ENCODE results near the gene PINLYP.
"Not testable (repeated sequence)": the region's sequence is repeated elsewhere in the genome, so short reads cannot be mapped to it uniquely, and the experiment has no call there.

Gene PINLYP

DNA sequence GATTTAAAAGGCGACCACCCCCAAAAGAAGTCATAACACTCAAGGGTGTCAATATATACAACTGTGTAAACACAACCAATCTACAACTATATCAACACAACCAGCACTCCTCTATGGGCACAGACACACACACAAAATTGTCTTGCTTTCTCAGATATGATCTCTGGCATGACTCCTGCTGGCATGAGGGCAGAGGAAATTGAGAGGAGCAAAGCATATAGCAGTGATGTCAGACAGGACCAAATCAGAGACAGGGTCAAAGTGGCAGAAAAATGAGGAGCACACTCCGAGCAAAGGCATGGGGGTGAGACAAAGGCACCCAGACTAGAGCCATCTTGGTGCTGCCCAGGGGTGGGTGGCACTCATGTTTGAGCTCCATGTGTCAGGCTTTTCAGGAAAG lies 10.7 kb downstream of the PINLYP start:
- DNase-seq: no peak

DNA sequence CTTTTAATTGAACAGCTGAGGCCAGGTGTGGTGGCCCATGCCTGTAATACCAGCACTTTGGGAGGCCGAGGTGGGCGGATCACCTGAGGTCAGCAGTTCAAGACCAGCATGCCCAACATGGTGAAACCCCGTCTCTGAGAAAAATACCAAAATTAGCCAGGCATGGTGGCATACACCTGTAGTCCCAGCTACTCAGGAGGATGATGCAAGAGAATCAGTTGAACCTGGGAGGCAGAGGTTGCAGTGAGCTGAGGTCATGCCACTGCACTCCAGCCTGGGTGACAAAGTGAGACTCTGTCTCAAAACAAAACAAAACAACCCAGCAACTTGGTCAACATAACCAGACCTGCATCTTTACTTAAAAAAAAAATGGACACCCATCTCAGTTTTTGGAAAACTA lies 11.4 kb downstream of the PINLYP start:
- not testable (repeated sequence) for DNase-seq

DNA sequence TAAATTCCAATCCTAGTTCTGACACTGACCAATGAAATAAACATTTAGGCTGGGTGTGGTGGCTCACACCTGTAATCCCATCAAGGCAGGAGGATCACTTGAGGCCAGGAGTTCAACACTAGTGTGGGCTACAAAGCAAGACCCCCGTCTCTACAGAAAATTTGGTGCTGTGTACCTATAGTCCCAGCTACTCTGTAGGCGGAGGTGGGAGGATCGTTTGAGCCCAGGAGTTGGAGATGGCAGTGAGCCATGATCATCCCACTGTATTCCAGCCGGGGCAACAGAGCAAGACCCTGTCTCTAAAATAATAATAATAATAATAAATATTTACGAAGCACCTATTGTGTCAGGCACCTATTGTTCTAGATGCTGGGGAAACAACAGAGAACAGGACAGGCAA lies 13.7 kb downstream of the PINLYP start:
- DNase-seq: no peak

DNA sequence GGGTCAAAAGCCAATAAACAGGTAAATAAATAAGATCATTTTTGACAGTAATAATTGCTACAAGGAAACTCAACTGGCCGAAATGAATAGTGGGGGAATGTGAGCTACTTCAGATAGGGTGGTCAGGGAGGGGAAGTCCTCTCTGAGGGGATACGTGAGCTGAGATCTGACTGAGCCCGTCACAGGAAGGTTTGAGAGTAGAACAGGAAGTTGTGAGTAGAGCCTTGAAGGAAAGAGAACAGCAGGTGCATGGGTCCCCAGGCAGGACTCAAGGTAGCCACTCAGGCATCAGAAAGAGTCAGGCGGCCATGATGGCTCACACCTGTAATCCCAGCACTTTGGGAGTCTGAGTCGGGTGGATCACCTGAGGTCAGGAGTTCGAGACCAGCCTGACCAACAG lies 14.1 kb downstream of the PINLYP start:
- DNase-seq: no peak

DNA sequence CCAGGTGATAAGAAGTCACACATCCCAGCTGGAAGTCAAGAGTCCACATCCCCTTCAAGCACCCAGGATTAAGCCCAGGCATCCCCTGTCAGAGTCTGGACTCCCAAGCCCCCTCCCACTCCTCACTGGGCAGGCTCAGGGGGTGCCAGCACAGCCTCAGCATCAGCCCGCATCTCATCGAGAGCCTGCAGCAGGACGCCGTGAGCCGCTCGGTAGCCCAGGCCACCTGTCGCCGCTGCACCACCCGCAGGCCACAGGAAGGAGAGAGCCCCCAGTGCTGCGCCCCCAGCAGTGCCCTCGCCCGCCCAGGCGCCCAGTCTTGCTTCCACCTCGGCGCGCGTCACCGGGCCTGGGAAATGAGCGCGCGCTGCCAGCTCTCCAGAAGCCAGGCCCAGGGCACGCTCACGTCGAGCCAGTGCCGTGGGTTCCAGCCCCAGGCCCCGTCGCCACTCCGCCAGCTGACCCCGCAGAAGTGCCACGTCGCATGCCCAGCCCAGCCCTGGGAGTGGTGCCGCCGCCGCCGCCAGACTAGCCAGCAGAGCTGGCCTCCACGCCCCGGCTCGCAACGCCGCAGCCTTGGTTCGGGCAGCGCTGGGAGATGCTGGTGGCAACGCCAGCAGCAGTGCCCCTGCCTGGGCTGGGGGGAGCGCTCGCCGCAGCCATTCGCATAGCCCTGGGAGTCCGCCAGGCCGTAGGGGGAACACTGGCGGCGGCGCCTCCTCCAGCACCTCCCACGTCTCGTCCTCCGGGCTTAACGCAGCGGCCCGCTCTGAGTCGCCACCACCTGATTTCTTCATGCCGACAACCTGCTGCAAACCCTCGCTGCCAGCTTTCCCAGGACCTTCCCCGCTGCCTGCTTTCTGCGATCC lies 16.5 kb downstream of the PINLYP start:
- no peak for DNase-seq

DNA sequence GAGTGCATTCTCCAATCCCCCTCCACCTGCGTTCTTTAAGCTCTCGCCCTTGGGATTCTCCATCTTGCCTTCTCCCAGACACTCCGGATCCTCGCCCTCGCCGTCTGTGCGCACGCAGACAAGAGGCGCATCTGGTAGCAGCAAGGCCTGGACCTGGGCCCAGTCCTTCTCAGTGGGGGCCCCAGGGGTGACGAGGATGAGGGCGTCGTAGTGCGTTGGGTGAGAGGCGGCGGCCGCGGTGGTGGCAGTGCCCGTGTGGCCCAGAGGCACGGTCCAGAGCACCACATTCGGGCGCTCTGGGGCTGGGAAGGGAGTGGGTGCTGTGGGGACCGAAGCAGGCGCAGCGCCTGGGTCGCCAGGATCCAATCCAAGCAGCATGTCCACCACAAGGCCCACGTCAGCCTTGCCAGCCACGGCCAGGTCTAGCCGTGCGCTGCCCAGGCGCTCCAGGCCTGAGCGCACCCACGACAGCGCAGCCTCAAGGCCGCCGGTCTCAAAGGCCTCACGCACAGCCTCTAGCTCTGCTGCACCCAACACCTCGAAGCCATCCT lies 17.3 kb downstream of the PINLYP start:
- no peak for DNase-seq

DNA sequence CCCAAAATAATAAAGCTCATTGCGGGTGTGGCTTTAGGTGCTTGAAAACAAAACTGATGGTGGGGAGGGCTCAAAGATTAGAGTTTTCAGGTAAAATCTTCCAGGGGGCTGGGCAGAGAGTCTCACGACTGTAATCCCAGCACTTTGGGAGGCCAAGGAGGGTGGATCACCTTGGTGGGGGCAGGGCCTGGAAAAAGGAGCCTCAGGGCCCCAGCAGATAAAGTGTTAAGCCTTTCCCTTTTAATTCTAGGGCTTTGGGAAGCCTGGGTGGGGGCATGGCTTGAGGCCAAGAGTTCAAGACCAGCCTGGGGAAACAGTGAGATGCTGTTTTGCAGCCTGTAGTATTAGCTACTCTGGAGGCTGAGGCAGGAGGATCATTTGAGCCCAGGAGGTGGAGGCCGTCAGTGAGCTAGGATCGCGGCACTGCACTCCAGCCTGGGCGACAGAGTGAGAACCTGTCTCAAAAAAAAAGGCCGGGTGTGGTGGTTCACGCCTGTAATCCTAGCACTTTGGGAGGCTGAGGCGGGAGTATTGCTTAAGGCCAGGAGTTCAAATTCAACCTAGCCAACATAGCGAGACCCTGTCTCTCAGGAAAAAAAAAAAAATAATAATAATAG lies 18.6 kb downstream of the PINLYP start:
- no peak for DNase-seq

DNA sequence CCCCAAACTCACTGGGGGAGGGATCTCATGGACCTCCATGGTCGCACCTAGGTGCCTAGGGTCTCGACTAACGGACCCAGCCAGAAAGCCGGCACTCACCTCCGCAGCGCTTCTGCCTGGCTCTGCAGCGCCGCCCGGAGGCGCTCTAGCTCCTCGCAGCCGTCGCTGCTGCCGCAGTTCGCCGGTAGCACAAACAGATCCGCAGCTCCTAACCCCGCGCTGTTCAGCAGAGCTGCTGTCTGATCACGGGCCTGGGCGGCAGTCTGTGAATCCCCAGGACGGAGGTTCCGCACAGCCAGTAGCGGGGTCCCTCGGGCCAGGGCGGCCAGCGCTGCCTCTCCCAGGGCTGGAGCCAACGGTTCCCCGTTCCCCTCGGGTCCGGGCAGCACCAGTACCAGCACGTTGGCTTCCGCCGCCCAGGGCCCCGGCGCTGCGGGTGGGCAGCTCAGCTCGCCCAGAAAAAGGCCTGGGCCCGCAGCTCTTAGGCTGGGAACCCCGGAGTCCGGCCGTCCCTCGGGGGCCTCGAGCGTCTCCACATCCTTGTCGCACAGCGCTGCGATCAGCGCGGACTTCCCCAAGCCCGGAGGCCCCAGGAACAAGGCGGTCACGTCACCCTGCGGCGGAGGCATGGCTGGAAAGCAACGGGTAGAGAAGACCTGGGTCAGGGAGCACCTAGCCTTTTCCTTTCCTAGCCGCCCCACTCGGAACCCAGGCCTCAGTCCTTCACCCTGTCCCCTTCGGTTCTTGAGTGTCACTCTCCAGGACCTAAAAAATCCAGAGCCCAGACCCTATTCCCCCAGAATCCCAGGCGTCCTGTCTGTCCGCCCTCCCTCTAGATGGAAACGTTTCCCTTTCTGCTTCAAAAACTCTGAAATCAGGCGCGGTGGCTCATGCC lies 19.4 kb downstream of the PINLYP start:
- DNase-seq: no peak

DNA sequence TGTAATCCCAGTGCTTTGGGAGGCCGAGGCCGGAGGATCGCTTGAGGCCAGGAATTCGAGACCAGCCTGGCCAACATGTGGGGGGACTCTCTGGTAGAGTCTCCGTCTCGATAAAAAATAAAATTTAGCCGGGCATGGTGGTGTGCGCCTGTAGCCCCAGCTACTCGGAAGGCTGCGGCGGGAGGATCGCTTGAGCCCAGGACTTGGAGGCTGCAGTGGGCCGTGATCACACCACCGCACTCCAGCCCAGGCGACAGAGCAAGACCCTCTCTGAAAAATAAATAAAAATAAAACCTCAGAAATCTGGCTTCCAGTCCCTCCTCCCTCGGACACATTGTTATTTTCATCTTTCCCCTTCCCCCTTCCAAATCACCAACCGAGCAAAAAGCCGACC lies 20.0 kb downstream of the PINLYP start:
- DNase-seq: no peak

DNA sequence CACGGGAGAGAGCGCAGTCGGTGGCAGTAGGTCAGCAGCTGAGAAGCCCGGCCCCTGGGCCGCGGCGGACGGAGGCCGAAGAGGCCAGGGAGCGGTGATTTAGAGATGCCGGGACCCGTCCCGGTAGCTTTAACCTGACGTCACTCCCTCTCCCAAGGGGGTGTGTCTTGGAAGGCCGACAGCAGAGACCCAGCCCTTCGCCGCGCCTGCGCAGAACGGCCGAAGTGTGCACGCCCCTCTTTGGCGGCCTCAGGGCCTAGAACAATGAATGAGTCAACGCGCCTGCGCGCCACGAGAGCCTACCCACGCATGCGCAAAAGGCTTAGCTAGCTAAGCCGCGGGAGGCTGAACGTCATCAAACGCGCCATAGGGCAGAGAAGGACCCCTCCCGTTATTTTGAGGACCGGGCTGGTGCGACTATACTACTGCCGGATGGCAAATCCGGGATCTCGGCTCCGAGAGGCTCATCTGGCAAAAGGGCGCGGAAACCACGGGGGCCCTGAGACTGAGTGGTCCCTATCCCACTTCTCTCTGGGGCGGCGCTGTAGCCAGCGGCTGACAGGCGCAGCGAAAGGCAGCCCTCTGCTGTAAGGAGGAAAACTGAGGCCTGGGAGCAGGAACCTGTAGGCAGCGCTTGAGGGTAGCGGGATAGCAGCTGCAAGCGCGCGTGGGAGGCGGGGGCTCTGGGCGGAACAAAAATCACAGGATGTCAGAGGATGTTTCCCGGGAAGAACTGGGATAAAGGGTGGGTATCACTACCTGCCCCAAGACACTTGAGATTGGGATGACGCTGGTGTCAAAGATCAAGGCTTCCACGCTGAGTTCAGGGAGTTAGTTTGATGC lies 20.6 kb downstream of the PINLYP start, which contains the start of the genes IRGQ and ZNF576:
TSS of gene IRGQ (minus strand) at position 136 of the 843 bp plus-strand sequence. CDS start 796 bp downstream, outside the sequence.
TSS of gene ZNF576 (plus strand) at position 597 of the 843 bp plus-strand sequence. CDS start 514 bp downstream, outside the sequence.
- DNase-seq: peak; percentile 98

DNA sequence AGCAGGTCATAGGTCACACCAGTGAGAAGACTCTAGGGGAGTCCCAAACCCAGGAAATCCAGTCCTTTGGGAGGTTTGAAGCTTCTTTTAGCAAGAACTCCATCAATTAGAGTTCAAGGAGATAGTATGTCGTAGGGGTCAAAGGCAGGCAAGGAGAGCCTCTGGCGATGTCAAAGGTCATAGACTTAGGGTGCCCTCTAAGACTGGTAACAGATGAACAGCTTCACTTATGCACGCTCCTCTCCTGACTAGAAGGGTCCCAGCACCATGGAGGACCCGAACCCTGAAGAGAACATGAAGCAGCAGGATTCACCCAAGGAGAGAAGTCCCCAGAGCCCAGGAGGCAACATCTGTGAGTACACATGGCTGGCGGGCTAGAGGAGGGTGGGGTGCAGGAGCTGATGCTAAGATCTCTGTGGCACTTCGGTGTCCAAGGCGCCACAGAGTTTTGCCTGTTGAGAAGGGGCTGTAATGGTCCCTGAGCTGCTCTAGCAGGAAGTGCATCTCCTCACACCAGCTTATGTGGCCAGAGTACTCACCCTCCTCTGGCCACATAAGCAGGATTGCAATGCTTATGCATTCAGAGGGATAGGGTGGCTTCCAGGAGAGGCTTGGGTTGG lies 21.4 kb downstream of the PINLYP start:
- no peak for DNase-seq

DNA sequence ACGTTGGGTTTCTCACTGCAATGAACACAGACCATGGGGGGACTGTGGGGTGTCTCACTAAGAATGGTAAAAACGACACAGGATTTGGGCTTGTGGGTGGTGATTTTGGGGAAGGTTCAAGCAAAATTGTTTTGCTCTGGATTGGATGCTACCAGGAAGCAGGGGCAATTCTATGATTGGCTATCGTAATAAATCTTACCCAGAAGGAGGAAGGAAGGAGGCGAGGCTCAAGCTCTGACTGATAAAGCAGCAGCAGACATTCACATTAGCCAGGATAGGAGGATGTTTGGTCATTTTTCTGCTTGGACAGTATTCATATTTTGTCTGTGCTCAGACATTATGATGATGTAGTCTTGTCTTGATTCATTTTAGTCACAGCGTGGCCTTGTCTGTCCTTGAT lies 22.3 kb downstream of the PINLYP start:
- no peak for DNase-seq

DNA sequence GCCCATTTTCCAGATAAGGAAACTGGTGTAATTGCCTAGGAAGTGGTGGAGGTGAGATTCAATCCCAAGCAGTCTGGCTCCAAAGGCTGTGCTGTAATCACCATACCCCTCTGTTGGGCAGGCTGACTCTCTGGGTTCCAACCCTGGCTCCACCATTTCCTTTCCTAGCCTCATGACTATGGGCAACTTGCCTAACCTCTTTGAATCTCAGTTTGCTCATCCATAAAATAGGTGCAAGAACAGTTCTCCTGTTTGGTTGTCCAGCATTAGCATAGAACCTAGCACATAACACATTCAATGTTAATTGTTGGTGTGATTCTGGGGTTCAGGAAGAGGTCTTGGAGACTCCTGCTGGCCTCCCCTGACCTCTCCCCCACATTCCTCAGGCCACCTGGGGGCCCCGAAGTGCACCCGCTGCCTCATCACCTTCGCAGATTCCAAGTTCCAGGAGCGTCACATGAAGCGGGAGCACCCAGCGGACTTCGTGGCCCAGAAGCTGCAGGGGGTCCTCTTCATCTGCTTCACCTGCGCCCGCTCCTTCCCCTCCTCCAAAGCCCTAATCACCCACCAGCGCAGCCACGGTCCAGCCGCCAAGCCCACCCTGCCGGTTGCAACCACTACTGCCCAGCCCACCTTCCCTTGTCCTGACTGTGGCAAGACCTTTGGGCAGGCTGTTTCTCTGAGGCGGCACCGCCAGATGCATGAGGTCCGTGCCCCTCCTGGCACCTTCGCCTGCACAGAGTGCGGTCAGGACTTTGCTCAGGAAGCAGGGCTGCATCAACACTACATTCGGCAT lies 23.0 kb downstream of the PINLYP start:
- no peak for DNase-seq

DNA sequence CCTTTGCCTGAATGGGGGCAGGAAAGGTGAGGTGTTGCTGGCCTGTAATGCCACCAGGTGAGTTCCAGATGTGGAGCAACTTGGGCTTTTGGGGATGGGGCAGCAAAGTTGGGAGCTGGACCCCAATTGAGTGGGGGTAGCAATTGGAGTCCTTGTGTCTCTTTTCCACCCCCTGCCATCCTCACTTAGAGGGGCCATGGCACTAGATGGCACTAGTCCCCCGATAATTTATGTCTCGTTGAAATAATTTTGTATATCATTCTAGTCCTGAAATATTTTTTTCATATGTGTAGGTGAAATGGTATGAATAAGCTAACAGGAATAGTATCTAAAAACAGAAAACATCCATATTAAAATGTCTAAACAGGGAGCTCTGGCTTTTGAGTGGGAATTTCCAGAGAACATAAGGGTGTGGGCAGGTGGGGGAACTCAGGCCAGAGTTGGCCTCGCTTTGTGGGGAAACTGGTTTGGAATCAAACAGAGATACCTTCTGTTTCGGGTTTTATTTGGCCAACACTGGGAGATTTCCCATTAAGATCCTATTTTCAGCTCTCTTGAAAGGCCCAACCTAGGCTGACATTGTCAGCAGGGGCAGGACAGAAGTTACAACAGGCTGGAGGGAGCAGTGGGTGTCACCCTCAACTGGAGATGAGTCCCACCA lies 24.2 kb downstream of the PINLYP start:
- no peak for DNase-seq

DNA sequence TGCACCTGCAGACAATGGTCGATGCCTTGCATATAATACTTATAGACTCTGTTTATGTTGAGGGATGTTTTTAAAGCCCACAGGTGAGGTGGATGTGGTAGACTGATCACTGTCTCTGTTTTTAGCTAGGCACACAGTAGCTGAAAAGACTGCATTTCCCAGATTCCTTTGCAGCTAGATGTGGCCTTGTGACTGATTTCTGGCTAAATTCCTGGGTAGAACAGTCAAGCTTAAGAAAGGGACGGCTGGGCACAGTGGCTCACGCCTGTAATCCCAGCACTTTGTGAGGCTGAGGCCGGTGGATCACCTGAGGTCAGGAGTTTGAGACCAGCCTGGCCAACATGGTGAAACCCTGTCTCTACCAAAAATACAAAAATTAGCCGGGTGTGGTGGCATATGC lies 24.7 kb downstream of the PINLYP start:
- not testable (repeated sequence) for DNase-seq

DNA sequence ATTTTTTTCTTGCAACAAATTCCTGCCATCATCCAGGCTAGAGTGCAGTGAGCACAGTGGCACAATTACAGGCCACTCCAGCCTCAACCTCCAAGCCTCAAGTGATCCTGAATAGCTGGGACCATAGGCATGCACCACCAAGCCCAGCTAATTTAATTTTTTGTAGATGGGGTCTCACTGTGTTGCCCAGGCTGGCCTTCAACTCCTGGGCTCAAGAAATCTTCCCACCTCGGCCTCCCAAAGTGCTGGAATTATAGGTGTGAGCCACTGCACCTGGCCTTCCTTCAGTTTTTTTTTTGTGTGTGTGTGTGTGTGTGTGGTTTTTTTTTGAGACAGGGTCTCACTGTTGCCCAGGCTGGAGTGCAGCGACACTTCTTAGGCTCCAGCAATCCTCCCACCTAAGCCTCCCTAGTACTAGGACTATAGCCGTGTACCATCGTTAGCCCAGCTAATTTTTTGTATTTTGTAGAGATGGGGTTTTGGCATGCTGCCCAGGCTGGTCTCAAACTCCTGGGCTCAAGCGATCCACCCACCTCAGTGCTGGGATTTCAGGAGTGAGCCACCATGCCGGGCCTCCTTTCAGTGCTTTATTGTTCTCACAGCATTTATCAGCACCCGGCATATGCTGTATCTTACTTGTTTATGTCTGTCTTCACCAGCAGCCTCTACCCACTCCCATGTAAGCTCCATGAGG lies 30.4 kb downstream of the PINLYP start:
- DNase-seq: no peak

DNA sequence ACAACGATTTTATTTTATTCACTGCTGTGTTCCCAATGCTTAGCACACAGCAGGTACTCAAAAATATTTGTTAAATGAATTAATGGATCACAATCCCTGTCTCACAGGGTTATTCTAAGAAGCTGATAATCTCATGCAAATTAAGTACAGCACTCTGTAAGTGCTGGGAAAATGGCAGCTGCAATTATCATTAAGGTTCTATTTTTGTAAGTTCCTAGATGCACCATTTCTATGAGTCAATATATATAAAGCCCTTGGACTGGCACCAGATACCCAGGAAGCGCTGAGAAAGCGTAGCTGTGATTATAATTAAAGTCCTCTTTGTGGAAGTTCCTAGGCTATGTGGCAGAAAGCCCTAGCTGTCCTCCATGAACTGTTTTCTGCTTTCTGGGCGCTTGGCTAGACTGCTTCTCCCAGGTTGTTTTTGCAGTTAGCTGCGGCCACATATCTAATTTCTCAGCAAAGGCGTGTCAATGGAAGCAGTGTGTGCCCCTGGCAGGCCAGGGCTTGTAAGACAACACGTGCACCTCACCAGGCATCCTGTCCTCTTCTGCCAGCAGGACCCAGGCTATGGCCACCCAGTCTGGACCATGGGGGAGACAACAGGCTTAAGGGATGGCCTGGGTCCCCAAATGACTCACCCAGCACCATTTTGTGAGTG lies 31.1 kb downstream of the PINLYP start:
- no peak for DNase-seq

All from GOT3 (cell line).